Common myeloid progenitor, CD34-positive (primary cell): Measurements from ENCODE around the gene LPP.
A peak's percentile ranks its signal among the peaks of the same experiment; 100 is the strongest.

Source experiments
- CTCF ChIA-PET: fragments of 350-600 bp; sonication (Branson Sonifier 250); formaldehyde crosslinking; loops from one replicate; lab custom pipeline; 2021; ENCODE audit warnings: antibody characterized with exemption; lab: Charles Lee
- POLR2A ChIA-PET: fragments of 350-600 bp; sonication (Branson Sonifier 250); formaldehyde crosslinking; loops from one replicate; lab custom pipeline; 2021; ENCODE audit warnings: antibody characterized with exemption; lab: Charles Lee
- DNase-seq, 3 donors: peaks; one replicate each; pipeline versions ENCODE4 v3.0.0 to v3.0.0-alpha.2; 2013
- H3K27ac ChIP-seq, 2 experiments: 1 replicate in 1 of 2; 2 replicates in 1 of 2; pipeline ENCODE4 v1.7.0; 2013; ENCODE audit warnings: inconsistent platforms in 2 of 2, low read length in 2 of 2, mild to moderate bottlenecking in 2 of 2, low read depth in 1 of 2, moderate library complexity in 1 of 2; ENCODE audit not compliant: severe bottlenecking in 2 of 2, insufficient read depth in 1 of 2, poor library complexity in 1 of 2
- H3K27me3 ChIP-seq, 5 experiments: replicated peaks in 2 of 5; 1 replicate in 3 of 5; 2 replicates in 2 of 5; pipeline versions ENCODE4 v1.6.1 to v1.7.0; 2013; ENCODE audit warnings: low read length in 4 of 5, mild to moderate bottlenecking in 2 of 5, moderate library complexity in 2 of 5, inconsistent platforms in 1 of 5; ENCODE audit not compliant: insufficient read depth in 5 of 5, control insufficient read depth in 4 of 5
- H3K36me3 ChIP-seq, 4 experiments: 1 replicate in 2 of 4; 2 replicates in 2 of 4; pipeline versions ENCODE4 v1.6.1 to v1.7.0; 2013; ENCODE audit warnings: low read length in 3 of 4, control low read depth in 1 of 4, mild to moderate bottlenecking in 1 of 4; ENCODE audit not compliant: control insufficient read depth in 4 of 4, insufficient read depth in 4 of 4
- H3K4me1 ChIP-seq, 4 experiments: 1 replicate in 3 of 4; 2 replicates in 1 of 4; pipeline versions ENCODE4 v1.6.1 to v1.7.1; 2013; ENCODE audit warnings: low read length in 3 of 4, mild to moderate bottlenecking in 3 of 4, control low read depth in 1 of 4, inconsistent platforms in 1 of 4, moderate library complexity in 1 of 4; ENCODE audit not compliant: control insufficient read depth in 4 of 4, insufficient read depth in 4 of 4; ENCODE audit errors: control extremely low read depth in 1 of 4
- H3K4me3 ChIP-seq, 7 experiments: 1 replicate in 4 of 7; 2 replicates in 3 of 7; pipeline versions ENCODE4 v1.5.1 to v1.7.0; 2013; ENCODE audit warnings: mild to moderate bottlenecking in 7 of 7, low read length in 6 of 7, moderate library complexity in 6 of 7, inconsistent platforms in 2 of 7, low read depth in 2 of 7, control low read depth in 1 of 7; ENCODE audit not compliant: insufficient read depth in 4 of 7, control insufficient read depth in 1 of 7; ENCODE audit errors: extremely low read depth in 1 of 7
- H3K9me3 ChIP-seq, 5 experiments: 1 replicate in 4 of 5; 2 replicates in 1 of 5; pipeline versions ENCODE4 v1.6.1 to v1.7.1; 2013; ENCODE audit warnings: low read length in 4 of 5, mild to moderate bottlenecking in 2 of 5, inconsistent platforms in 1 of 5, low read depth in 1 of 5, moderate library complexity in 1 of 5; ENCODE audit not compliant: control insufficient read depth in 4 of 5, insufficient read depth in 2 of 5; ENCODE audit errors: control extremely low read depth in 1 of 5
- WGBS: methylation state at CpG from one replicate; pipeline ENCODE4 v1.1.5; 2013; ENCODE audit not compliant: insufficient coverage; 5-methylcytosine and 5-hydroxymethylcytosine counted together

LPP gene

GRCh38 chr3:188742755-188743550 lies 589.0 kb downstream of the LPP start:
- POLR2A ChIA-PET, result no interaction called here
- Histone ChIP-seq H3K4me3 (no peak overlapping the region), H3K27ac (no peak overlapping the region), H3K27me3 (no peaks in the 10 kb centered on the region), H3K4me1 (no peaks in the 10 kb centered on the region), H3K36me3 (no peaks in the 10 kb centered on the region), H3K9me3 (no peaks in the 10 kb centered on the region)
- 100% methylated on average over 3 of the region's 4 CpGs for WGBS
- no peak for DNase-seq
- CTCF ChIA-PET, result no interaction called here

GRCh38 chr3:188744166-188744565 lies 590.2 kb downstream of the LPP start:
- no peak for DNase-seq
- Histone ChIP-seq H3K4me1 (no peaks in the 10 kb centered on the region), H3K27ac (no peak overlapping the region), H3K9me3 (no peaks in the 10 kb centered on the region), H3K4me3 (no peak overlapping the region), H3K27me3 (no peaks in the 10 kb centered on the region), H3K36me3 (no peaks in the 10 kb centered on the region)
- WGBS, result 100% methylated on average over 2 of the region's 2 CpGs
- POLR2A ChIA-PET, result no interaction called here
- CTCF ChIA-PET, result no interaction called here

- CTCF ChIA-PET, result no interaction called here
Observed at GRCh38 chr3:188745031-188745430, 591.1 kb downstream of the LPP start.

GRCh38 chr3:188746291-188746783 lies 592.4 kb downstream of the LPP start:
- peaks cover 0 to 2% (median 0%) of the 10 kb centered on the region in 5 experiments for H3K9me3 ChIP-seq
- H3K27me3 ChIP-seq, result no peaks in the 10 kb centered on the region
- DNase-seq, result no peak
- no peak overlapping the region for H3K4me3 ChIP-seq
- ChIA-PET CTCF (interaction anchor here (1.1 kb wide), 1 partner anchor 18 kb away, joined by 3 read pairs; no protein-coding TSS in a partner anchor), POLR2A (no interaction called here)
- no peak overlapping the region for H3K27ac ChIP-seq
- no peaks in the 10 kb centered on the region for H3K36me3 ChIP-seq
- H3K4me1 ChIP-seq, result no peaks in the 10 kb centered on the region
- WGBS, result 96% methylated on average over 3 of the region's 3 CpGs

More at GRCh38 chr3:188745031-188745430, 591.1 kb downstream of the LPP start:
- Histone ChIP-seq H3K4me1 (no peaks in the 10 kb centered on the region), H3K27me3 (no peaks in the 10 kb centered on the region), H3K4me3 (no peak overlapping the region), H3K9me3 (peaks cover 0 to 2% (median 0%) of the 10 kb centered on the region in 5 experiments), H3K27ac (no peak overlapping the region), H3K36me3 (no peaks in the 10 kb centered on the region)
- DNase-seq, result no peak
- POLR2A ChIA-PET, result no interaction called here

- H3K9me3 ChIP-seq, result peaks cover 0 to 2% (median 0%) of the 10 kb centered on the region in 5 experiments
- CTCF ChIA-PET, result interaction anchor here (1.2 to 1.5 kb wide), 2 partner anchors 9 to 208 kb away, joined by 3 read pairs; no protein-coding TSS in a partner anchor
- H3K27ac ChIP-seq, result no peak overlapping the region
- POLR2A ChIA-PET, result no interaction called here
- no peak for DNase-seq
- H3K27me3 ChIP-seq, result no peaks in the 10 kb centered on the region
- no peak overlapping the region for H3K4me3 ChIP-seq
- no peaks in the 10 kb centered on the region for H3K36me3 ChIP-seq
- 100% methylated on average over 3 of the region's 3 CpGs for WGBS
- no peaks in the 10 kb centered on the region for H3K4me1 ChIP-seq
Observed at GRCh38 chr3:188747489-188747888, 593.5 kb downstream of the LPP start.

GRCh38 chr3:188749010-188749617 lies 595.2 kb downstream of the LPP start:
- no peaks in the 10 kb centered on the region for H3K27me3 ChIP-seq
- no CpG with 5 or more reads among the region's 5 CpGs for WGBS
- no peak overlapping the region for H3K27ac ChIP-seq
- CTCF ChIA-PET, result interaction anchor here (0.6 to 1.5 kb wide), 12 partner anchors 8 to 1009 kb away, joined by 3 to 5 read pairs (median 3); no protein-coding TSS in a partner anchor
- POLR2A ChIA-PET, result no interaction called here
- no peaks in the 10 kb centered on the region for H3K36me3 ChIP-seq
- no peaks in the 10 kb centered on the region for H3K4me1 ChIP-seq
- no peak overlapping the region for H3K4me3 ChIP-seq
- H3K9me3 ChIP-seq, result peaks cover 0 to 2% (median 0%) of the 10 kb centered on the region in 5 experiments
- DNase-seq, result peak; percentile 36 to 56 (median 42)

GRCh38 chr3:188749830-188750229 lies 595.9 kb downstream of the LPP start:
- Histone ChIP-seq H3K4me3 (no peak overlapping the region), H3K9me3 (peaks cover 0 to 2% (median 0%) of the 10 kb centered on the region in 5 experiments), H3K27me3 (no peaks in the 10 kb centered on the region), H3K27ac (no peak overlapping the region), H3K4me1 (no peaks in the 10 kb centered on the region), H3K36me3 (no peaks in the 10 kb centered on the region)
- 100% methylated on average over 1 of the region's 4 CpGs for WGBS
- no peak for DNase-seq
- ChIA-PET POLR2A (no interaction called here), CTCF (interaction anchor here (0.9 to 1.5 kb wide), 4 partner anchors 12 to 1009 kb away, joined by 3 read pairs; no protein-coding TSS in a partner anchor)
